Gastroesophageal sphincter (tissue), 4 donors: ENCODE results near the gene AGBL4. TPM values are rescaled to one million over a fixed set of nuclear protein-coding genes. Genes with fewer than 3 reads are reported as not detected.
"Not testable (repeated sequence)": the region's sequence is repeated elsewhere in the genome, so short reads cannot be mapped to it uniquely, and the experiment has no call there.

Source experiments
- ATAC-seq: fragments of 150-250 bp; one replicate; pipeline ENCODE4 v1.9.1; 2016; ENCODE audit warnings: mild to moderate bottlenecking, moderate library complexity
- H3K27ac ChIP-seq, 4 donors: fragments of 200-600 bp; sonication (generic) in 3 of 4; 1 replicate in 3 of 4; 2 replicates in 1 of 4; pipeline ENCODE4 v1.5.1; 2016 to 2019
- H3K27me3 ChIP-seq: fragments of 200-600 bp; sonication (generic); one replicate; pipeline ENCODE4 v1.5.1; 2019
- H3K36me3 ChIP-seq, 2 donors: fragments of 200-600 bp; sonication (generic); one replicate each; pipeline ENCODE4 v1.5.1; 2019; ENCODE audit warnings: control low read depth in 1 of 2
- H3K4me1 ChIP-seq, 3 donors: fragments of 200-600 bp; sonication (generic); 1 replicate in 2 of 3; 2 replicates in 1 of 3; pipeline ENCODE4 v1.5.1; 2016 to 2019; ENCODE audit warnings: control low read depth in 2 of 3
- H3K4me3 ChIP-seq, 2 donors: fragments of 200-600 bp; sonication (generic); one replicate each; pipeline ENCODE4 v1.5.1; 2019; ENCODE audit warnings: mild to moderate bottlenecking in 1 of 2, moderate library complexity in 1 of 2
- H3K9me3 ChIP-seq, 3 donors: fragments of 200-600 bp; sonication (generic); one replicate each; pipeline ENCODE4 v1.5.1; 2017 to 2019; ENCODE audit warnings: control low read depth in 2 of 3
- EP300 ChIP-seq: sonication (generic); formaldehyde crosslinking; IDR thresholded peaks from one replicate; pipeline ENCODE4 v1.6.1; 2017; ENCODE audit warnings: antibody characterized with exemption, mild to moderate bottlenecking
- POLR2A ChIP-seq, 2 donors: fragments of 450-650 bp; IDR thresholded peaks; one replicate each; pipeline ENCODE4 v1.6.1; 2017; ENCODE audit warnings: antibody characterized with exemption in 2 of 2, mild to moderate bottlenecking in 2 of 2, moderate library complexity in 1 of 2
- POLR2AphosphoS5 ChIP-seq: sonication (generic); formaldehyde crosslinking; IDR thresholded peaks from one replicate; pipeline ENCODE4 v1.6.1; 2017; ENCODE audit warnings: antibody characterized with exemption
- WGBS, 2 donors: methylation state at CpG; one replicate each; pipeline ENCODE4 v1.1.5; 2018; ENCODE audit warnings: low coverage in 1 of 2; 5-methylcytosine and 5-hydroxymethylcytosine counted together
- total RNA-seq, 4 donors: library from RNA; depleted of rRNA; stranded (reverse); fragments of >200 nt; gene quantifications; one replicate each; pipeline ENCODE4 v1.1.0, GENCODE V29; 2016
- TF ChIP-seq, protein P1 (sequence below), 4 experiments: fragments of 200-600 bp in 2 of 4; fragments of 450-650 bp in 2 of 4; sonication (generic) in 1 of 4; IDR thresholded peaks; one replicate each; pipeline ENCODE4 v1.5.1; 2017 to 2019; ENCODE audit warnings: antibody characterized with exemption in 4 of 4, mild to moderate bottlenecking in 2 of 4, moderate library complexity in 2 of 4

The AGBL4 gene
- total RNA-seq, 4 donors from 2014 or later = 1.6 TPM; not detected in 3

DNA sequence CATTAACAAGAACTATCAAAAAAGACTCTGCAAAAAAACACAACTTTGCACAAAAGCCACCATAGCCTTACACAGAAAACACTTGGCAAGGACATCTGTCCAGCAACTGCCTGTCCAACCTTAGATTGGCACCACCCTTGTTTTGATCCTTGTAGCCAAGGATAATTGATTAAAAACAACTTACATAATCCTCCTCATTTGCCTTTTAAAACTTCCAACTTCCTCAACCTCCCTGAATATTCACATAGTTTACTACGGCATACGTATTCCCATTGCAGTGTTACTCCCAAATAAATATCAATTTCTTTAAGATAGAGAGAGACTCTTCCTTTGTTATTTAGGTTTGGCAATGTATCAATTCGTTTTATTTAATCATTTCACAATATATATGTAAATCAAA, 72.4 kb downstream of the AGBL4 start:
- Histone ChIP-seq H3K4me1 (no peaks in the 10 kb centered on the region), H3K36me3 (no peaks in the 10 kb centered on the region), H3K4me3 (no peak overlapping the region), H3K27ac (no peak overlapping the region), H3K9me3 (no peaks in the 10 kb centered on the region), H3K27me3 (no peaks in the 10 kb centered on the region)
- WGBS, 2 donors = 55 to 62% methylated on average over 3 of the region's 3 CpGs
- TF ChIP-seq EP300 = no peak
- TF ChIP-seq, protein P1, sequence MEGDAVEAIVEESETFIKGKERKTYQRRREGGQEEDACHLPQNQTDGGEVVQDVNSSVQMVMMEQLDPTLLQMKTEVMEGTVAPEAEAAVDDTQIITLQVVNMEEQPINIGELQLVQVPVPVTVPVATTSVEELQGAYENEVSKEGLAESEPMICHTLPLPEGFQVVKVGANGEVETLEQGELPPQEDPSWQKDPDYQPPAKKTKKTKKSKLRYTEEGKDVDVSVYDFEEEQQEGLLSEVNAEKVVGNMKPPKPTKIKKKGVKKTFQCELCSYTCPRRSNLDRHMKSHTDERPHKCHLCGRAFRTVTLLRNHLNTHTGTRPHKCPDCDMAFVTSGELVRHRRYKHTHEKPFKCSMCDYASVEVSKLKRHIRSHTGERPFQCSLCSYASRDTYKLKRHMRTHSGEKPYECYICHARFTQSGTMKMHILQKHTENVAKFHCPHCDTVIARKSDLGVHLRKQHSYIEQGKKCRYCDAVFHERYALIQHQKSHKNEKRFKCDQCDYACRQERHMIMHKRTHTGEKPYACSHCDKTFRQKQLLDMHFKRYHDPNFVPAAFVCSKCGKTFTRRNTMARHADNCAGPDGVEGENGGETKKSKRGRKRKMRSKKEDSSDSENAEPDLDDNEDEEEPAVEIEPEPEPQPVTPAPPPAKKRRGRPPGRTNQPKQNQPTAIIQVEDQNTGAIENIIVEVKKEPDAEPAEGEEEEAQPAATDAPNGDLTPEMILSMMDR (IDR thresholded peaks at IDR 0.05) = no peak
- no peak for TF ChIP-seq POLR2A (IDR thresholded peaks at IDR 0.05)
- TF ChIP-seq POLR2AphosphoS5 = no peak
- ATAC-seq = no peak

DNA sequence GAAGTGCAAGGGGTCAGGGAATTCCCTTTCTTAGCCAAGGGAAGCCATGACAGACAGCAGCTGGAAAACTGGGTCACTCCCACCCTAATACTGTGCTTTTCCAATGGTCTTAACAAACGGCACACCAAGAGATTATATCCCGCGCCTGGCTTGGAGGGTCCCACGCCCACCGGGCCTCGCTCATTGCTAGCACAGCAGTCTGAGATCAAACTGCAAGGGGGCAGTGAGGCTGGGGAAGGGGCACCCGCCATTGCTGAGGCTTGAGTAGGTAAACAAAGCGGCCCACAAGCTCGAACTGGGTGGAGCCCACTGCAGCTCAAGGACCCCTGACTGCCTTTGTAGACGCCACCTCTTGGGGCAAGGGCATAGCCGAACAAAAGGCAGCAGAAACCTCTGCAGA, 108.5 kb downstream of the AGBL4 start:
- H3K4me1 ChIP-seq, ATAC-seq, H3K27me3 ChIP-seq, H3K4me3 ChIP-seq, H3K36me3 ChIP-seq, H3K27ac ChIP-seq: not testable (repeated sequence)
- H3K9me3 ChIP-seq = peaks cover 0 to 24% (median 0%) of the 10 kb centered on the region in 3 donors
- 100% methylated on average over 3 of the region's 11 CpGs; no CpG with 5 or more reads in 1 of the 2 donors for WGBS, 2 donors

DNA sequence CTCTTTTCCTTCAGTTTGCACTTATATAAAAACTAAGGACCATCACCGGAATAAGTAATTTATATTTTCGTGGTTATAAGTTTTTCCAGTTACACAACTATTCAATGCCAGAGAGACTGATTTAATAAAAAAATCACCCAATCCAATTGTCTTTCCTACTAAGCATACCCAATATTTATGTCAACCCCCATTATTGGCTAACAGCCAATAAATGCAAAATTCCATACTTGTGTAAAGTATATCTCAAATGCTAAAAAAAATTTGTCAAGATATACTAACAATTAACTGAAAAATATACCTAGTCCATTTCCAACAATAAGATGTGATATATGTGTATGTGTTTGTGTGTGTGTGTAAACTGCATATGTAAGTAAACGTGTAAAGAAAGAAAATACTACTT, 117.4 kb downstream of the AGBL4 start:
- no peaks in the 10 kb centered on the region for H3K36me3 ChIP-seq
- no peak overlapping the region for H3K27ac ChIP-seq
- no peaks in the 10 kb centered on the region for H3K9me3 ChIP-seq
- no peaks in the 10 kb centered on the region for H3K4me1 ChIP-seq
- WGBS, 2 donors = 71 to 73% methylated on average over 1 to 3 of the region's 3 CpGs
- H3K27me3 ChIP-seq = no peaks in the 10 kb centered on the region
- TF ChIP-seq POLR2A (IDR thresholded peaks at IDR 0.05) (no peak), EP300 (no peak), POLR2AphosphoS5 (no peak)
- TF ChIP-seq, protein P1 (IDR thresholded peaks at IDR 0.05) = no peak
- H3K4me3 ChIP-seq = no peak overlapping the region
- ATAC-seq = no peak

DNA sequence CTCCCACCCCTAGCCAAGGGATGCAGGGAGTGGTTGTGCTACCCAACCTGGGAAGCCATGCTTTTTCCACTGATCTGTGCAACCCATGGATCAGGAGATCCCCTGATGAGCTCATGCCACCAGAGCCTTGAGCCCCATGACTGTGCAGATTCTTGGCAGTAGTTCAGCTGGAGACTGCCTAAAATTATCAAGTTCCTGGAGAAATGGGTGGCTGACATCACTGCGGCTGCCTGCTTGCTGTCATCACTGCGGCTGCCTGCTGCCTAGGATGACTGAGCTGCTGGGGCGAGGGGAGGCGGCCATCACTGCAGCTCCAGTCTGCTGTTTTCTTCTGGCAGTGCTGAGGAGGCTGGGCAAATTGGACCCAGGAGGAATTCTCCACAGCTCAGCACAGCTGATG, 159.2 kb downstream of the AGBL4 start:
- no CpG with 5 or more reads among the region's 4 CpGs for WGBS, 2 donors
- TF ChIP-seq, protein P1 (IDR thresholded peaks at IDR 0.05) = no peak
- TF ChIP-seq POLR2A (IDR thresholded peaks at IDR 0.05) (no peak), EP300 (no peak), POLR2AphosphoS5 (no peak)

DNA sequence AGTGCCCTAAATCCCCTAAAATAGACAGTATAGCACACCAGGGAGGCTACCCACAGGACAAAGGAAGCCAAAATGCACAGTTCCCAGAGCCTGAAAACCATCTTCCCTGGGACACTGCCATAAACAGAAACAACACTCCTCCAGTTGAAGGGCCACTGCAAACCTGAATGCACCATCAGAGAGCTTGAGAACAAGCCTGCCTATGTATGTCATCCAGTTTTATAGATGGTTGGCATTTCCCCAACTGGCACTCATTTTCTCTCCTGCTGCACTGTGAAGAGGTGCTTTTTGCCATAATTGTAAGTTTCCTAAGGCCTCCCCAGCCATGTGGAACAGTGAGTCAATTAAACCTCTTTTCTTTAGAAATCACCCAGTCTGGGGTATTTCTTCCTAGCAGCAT, 169.0 kb downstream of the AGBL4 start:
- H3K9me3 ChIP-seq = no peaks in the 10 kb centered on the region
- ATAC-seq = no peak
- H3K27me3 ChIP-seq = no peaks in the 10 kb centered on the region
- H3K4me1 ChIP-seq = no peaks in the 10 kb centered on the region
- no peak overlapping the region for H3K27ac ChIP-seq
- no peaks in the 10 kb centered on the region for H3K36me3 ChIP-seq
- no peak for TF ChIP-seq EP300
- TF ChIP-seq POLR2AphosphoS5 = no peak
- no peak for TF ChIP-seq POLR2A (IDR thresholded peaks at IDR 0.05)
- TF ChIP-seq, protein P1 (IDR thresholded peaks at IDR 0.05) = no peak
- H3K4me3 ChIP-seq = no peak overlapping the region

More for the DNA sequence above, 159.2 kb downstream of the AGBL4 start:
- no peak overlapping the region for H3K4me3 ChIP-seq
- no peaks in the 10 kb centered on the region for H3K4me1 ChIP-seq
- H3K36me3 ChIP-seq = no peaks in the 10 kb centered on the region
- H3K27ac ChIP-seq = no peak overlapping the region
- peaks cover 0 to 31% (median 0%) of the 10 kb centered on the region in 3 donors for H3K9me3 ChIP-seq
- no peaks in the 10 kb centered on the region for H3K27me3 ChIP-seq
- ATAC-seq = no peak
